B cell (primary cell): ENCODE data around the gene TBC1D22A. TPM values are rescaled to one million over a fixed set of nuclear protein-coding genes. Genes with fewer than 3 reads are reported as not detected.

Experiments
- ATAC-seq: fragments of 200-7000 bp; cut with Tn5 transposase; one replicate; pipeline ENCODE4 v1.10.0; 2021; ENCODE audit warnings: low read depth, mild to moderate bottlenecking, moderate number of reproducible peaks, moderate library complexity
- CTCF ChIA-PET: fragments of 350-600 bp; sonication (Branson Sonifier 250); formaldehyde crosslinking; loops from one replicate; lab custom pipeline; 2021; ENCODE audit warnings: antibody characterized with exemption, inconsistent platforms; lab: Charles Lee
- POLR2A ChIA-PET: fragments of 350-600 bp; sonication (Branson Sonifier 250); formaldehyde crosslinking; loops from one replicate; lab custom pipeline; 2021; ENCODE audit warnings: antibody characterized with exemption; lab: Charles Lee
- DNase-seq: peaks from one replicate; pipeline ENCODE4 v3.0.0; 2013
- H2AFZ ChIP-seq: 2 replicates; pipeline ENCODE4 v1.6.1; 2012; ENCODE audit warnings: mild to moderate bottlenecking, low read depth, low read length; ENCODE audit not compliant: insufficient read depth, poor library complexity, severe bottlenecking
- H3K27ac ChIP-seq, 2 donors: 1 replicate in 1 of 2; 2 replicates in 1 of 2; pipeline ENCODE4 v1.5.1; 2012 to 2013; ENCODE audit warnings: low read length in 2 of 2, mild to moderate bottlenecking in 2 of 2, moderate library complexity in 1 of 2
- H3K27me3 ChIP-seq, 4 experiments: fragments of 200-600 bp in 1 of 4; sonication (generic) in 1 of 4; replicated peaks in 1 of 4; 1 replicate in 2 of 4; 2 replicates in 2 of 4; pipeline versions ENCODE4 v1.6.1 to v1.7.0; 2013 to 2016; ENCODE audit warnings: low read length in 3 of 4, mild to moderate bottlenecking in 2 of 4, mixed read lengths in 1 of 4, moderate library complexity in 1 of 4; ENCODE audit not compliant: insufficient read depth in 4 of 4, control insufficient read depth in 3 of 4; ENCODE audit errors: control extremely low read depth in 1 of 4
- H3K36me3 ChIP-seq, 2 experiments: replicated peaks in 1 of 2; 1 replicate in 1 of 2; 2 replicates in 1 of 2; pipeline versions ENCODE4 v1.6.1 to v1.7.1; 2013; ENCODE audit warnings: low read length in 1 of 2; ENCODE audit not compliant: insufficient read depth in 2 of 2, control insufficient read depth in 1 of 2; ENCODE audit errors: control extremely low read depth in 1 of 2, extremely low read depth in 1 of 2
- H3K4me1 ChIP-seq, 2 donors: fragments of 200-600 bp in 1 of 2; sonication (generic) in 1 of 2; 1 replicate in 1 of 2; 2 replicates in 1 of 2; pipeline versions ENCODE4 v1.5.1 to v1.6.1; 2013 to 2017; ENCODE audit warnings: low read length in 2 of 2; ENCODE audit not compliant: control insufficient read depth in 2 of 2, insufficient read depth in 2 of 2
- H3K4me2 ChIP-seq: replicated peaks from 2 replicates; pipeline ENCODE3; 2012; ENCODE audit warnings: mild to moderate bottlenecking, low read depth, low read length; ENCODE audit not compliant: poor library complexity, severe bottlenecking
- H3K4me3 ChIP-seq, 5 experiments: fragments of 200-600 bp in 1 of 5; sonication (generic) in 1 of 5; 1 replicate in 3 of 5; 2 replicates in 2 of 5; pipeline versions ENCODE4 v1.5.1 to v1.7.0; 2011 to 2016; ENCODE audit warnings: low read length in 4 of 5, mild to moderate bottlenecking in 4 of 5, low read depth in 2 of 5, control low read depth in 1 of 5, moderate library complexity in 1 of 5; ENCODE audit not compliant: insufficient read depth in 1 of 5; ENCODE audit errors: control extremely low read depth in 1 of 5, extremely low read depth in 1 of 5
- H3K79me2 ChIP-seq: fragments of 200-600 bp; sonication (generic); one replicate; pipeline ENCODE4 v1.6.0; 2016; ENCODE audit warnings: low read length; ENCODE audit not compliant: control insufficient read depth, insufficient read depth
- H3K9ac ChIP-seq: fragments of 200-600 bp; sonication (generic); 2 replicates; pipeline ENCODE4 v1.6.1; 2017; ENCODE audit warnings: mild to moderate bottlenecking, low read length, moderate library complexity
- H3K9me3 ChIP-seq, 3 donors: one replicate each; pipeline versions ENCODE4 v1.6.1 to v1.7.1; 2013; ENCODE audit warnings: low read length in 2 of 3; ENCODE audit not compliant: control insufficient read depth in 2 of 3, insufficient read depth in 1 of 3; ENCODE audit errors: control extremely low read depth in 1 of 3
- H4K20me1 ChIP-seq: 2 replicates; pipeline ENCODE4 v1.6.0; 2012; ENCODE audit warnings: mild to moderate bottlenecking, low read length; ENCODE audit not compliant: insufficient read depth, control insufficient read depth, poor library complexity, severe bottlenecking
- H3K27ac Mint-ChIP-seq: one replicate; pipeline ENCODE4 v1.8.0; 2021; ENCODE audit warnings: mixed read lengths
- H3K27me3 Mint-ChIP-seq: one replicate; pipeline ENCODE4 v1.8.0; 2021; ENCODE audit warnings: mixed read lengths
- H3K4me1 Mint-ChIP-seq: one replicate; pipeline ENCODE4 v1.8.0; 2021; ENCODE audit warnings: mixed read lengths
- H3K4me3 Mint-ChIP-seq: one replicate; pipeline ENCODE4 v1.8.0; 2021; ENCODE audit warnings: mixed read lengths
- H3K9me3 Mint-ChIP-seq: one replicate; pipeline ENCODE4 v1.8.0; 2022; ENCODE audit warnings: mixed read lengths; ENCODE audit not compliant: insufficient read depth
- CTCF ChIP-seq: fragments of 200-600 bp; IDR thresholded peaks from one replicate; pipeline ENCODE4 v1.8.0; 2022; ENCODE audit warnings: antibody characterized with exemption, mild to moderate bottlenecking
- EZH2 ChIP-seq: IDR thresholded peaks from 2 replicates; pipeline ENCODE4 v1.6.1; 2012; ENCODE audit warnings: borderline replicate concordance, low read depth, mild to moderate bottlenecking, moderate library complexity, low read length; ENCODE audit not compliant: insufficient read depth, poor library complexity, severe bottlenecking
- WGBS: methylation state at CpG from one replicate; pipeline ENCODE4 v1.1.5; 2013; ENCODE audit warnings: missing lambda C conversion rate; ENCODE audit not compliant: insufficient coverage; 5-methylcytosine and 5-hydroxymethylcytosine counted together
- intact Hi-C: fragments of 100-400 bp; cut with micrococcal nuclease; formaldehyde crosslinking; loops from one replicate; pipeline ENCODE4 v1.10.0; 2022
- polyA plus RNA-seq: library from polyadenylated mRNA; depleted of rRNA; stranded (reverse); fragments of >200 nt; gene quantifications from 2 replicates; pipeline ENCODE4 v1.2.3, GENCODE V29; 2012
- total RNA-seq, 2 donors: library from RNA; stranded (reverse); fragments of 120-200 nt in 1 of 2; gene quantifications; 1 replicate in 1 of 2; 2 replicates in 1 of 2; pipeline versions ENCODE4 v1.2.3 to v1.2.4, GENCODE V29; 2013 to 2022

The TBC1D22A gene
- total and polyA plus RNA-seq, 2 donors (not counting 1 experiment from before 2014, with no cell fraction given), result 73.8 to 128 TPM

GRCh38 chr22:47119181-47119580 lies 356.7 kb downstream of the TBC1D22A start:
- no peak overlapping the region for H3K27ac ChIP-seq
- ChIA-PET POLR2A (no interaction called here), CTCF (no interaction called here)
- H3K9me3 ChIP-seq, result no peaks in the 10 kb centered on the region
- DNase-seq (no peak), ATAC-seq (no peak)
- no peaks in the 10 kb centered on the region for H3K4me1 ChIP-seq
- H4K20me1 ChIP-seq, result peaks cover 34% of the 10 kb centered on the region
- H3K79me2 ChIP-seq, result peaks cover 5% of the 10 kb centered on the region
- TF ChIP-seq EZH2, result no peak
- TF ChIP-seq CTCF, result no peak
- H3K27me3 Mint-ChIP-seq, result no peaks in the 10 kb centered on the region
- H3K4me3 Mint-ChIP-seq, result no peak overlapping the region
- no peak overlapping the region for H2AFZ ChIP-seq
- H3K27ac Mint-ChIP-seq, result no peak overlapping the region
- WGBS, result 100% methylated on average over 7 of the region's 8 CpGs
- H3K4me2 ChIP-seq, result no peak overlapping the region
- H3K4me1 Mint-ChIP-seq, result peaks cover 1% of the 10 kb centered on the region
- no peaks in the 10 kb centered on the region for H3K27me3 ChIP-seq
- intact Hi-C loops, result no loop called here
- H3K9ac ChIP-seq, result no peak overlapping the region
- no peaks in the 10 kb centered on the region for H3K9me3 Mint-ChIP-seq
- peaks cover 0 to 9% of the 10 kb centered on the region in 2 experiments for H3K36me3 ChIP-seq
- no peak overlapping the region for H3K4me3 ChIP-seq

- POLR2A ChIA-PET, result no interaction called here
- Histone ChIP-seq H3K27me3 (no peaks in the 10 kb centered on the region), H4K20me1 (peaks cover 43% of the 10 kb centered on the region), H3K79me2 (peaks cover 5% of the 10 kb centered on the region), H3K27ac (no peak overlapping the region), H3K4me3 (no peak overlapping the region), H3K4me2 (no peak overlapping the region), H2AFZ (no peak overlapping the region), H3K36me3 (peaks cover 0 to 9% of the 10 kb centered on the region in 2 experiments), H3K9ac (no peak overlapping the region), H3K9me3 (no peaks in the 10 kb centered on the region), H3K4me1 (no peaks in the 10 kb centered on the region)
- CTCF ChIA-PET, result no interaction called here
- 100% methylated on average over 1 of the region's 2 CpGs for WGBS
- DNase-seq (no peak), ATAC-seq (no peak)
- intact Hi-C loops, result no loop called here
- peaks cover 2% of the 10 kb centered on the region for H3K4me1 Mint-ChIP-seq
- TF ChIP-seq EZH2, result no peak
- TF ChIP-seq CTCF, result no peak
- no peak overlapping the region for H3K4me3 Mint-ChIP-seq
- no peaks in the 10 kb centered on the region for H3K27me3 Mint-ChIP-seq
- no peaks in the 10 kb centered on the region for H3K9me3 Mint-ChIP-seq
- no peak overlapping the region for H3K27ac Mint-ChIP-seq
Measured at GRCh38 chr22:47120399-47120798, 357.9 kb downstream of the TBC1D22A start.
